ENCODE measurements around the gene TANC1. TPM values are rescaled to one million over a fixed set of nuclear protein-coding genes. Genes with fewer than 3 reads are reported as not detected.

TANC1 gene
- total RNA-seq, 1 experiment from 2014 or later, result 21.1 TPM

GRCh38 chr2:158955842-158956365, 12.5 kb upstream of the TANC1 start:
- ChIA-PET POLR2A (no interaction called here), CTCF (interaction anchor here (1.0 kb wide), 1 partner anchor 163 kb away, joined by 3 read pairs; no protein-coding TSS in a partner anchor)
- no peaks in the 10 kb centered on the region for H3K9me3 ChIP-seq
- H3K36me3 Mint-ChIP-seq (ENCODE audit: insufficient read depth, unreplicated experiment), result peaks cover 4% of the 10 kb centered on the region
- no TSS peak for BruUV-seq (replicated peaks)
- H3K36me3 ChIP-seq (ENCODE audit: control insufficient read depth, insufficient read depth, low read length), result no peaks in the 10 kb centered on the region
- TF ChIP-seq CTCF (IDR thresholded peaks at IDR 0.05; ENCODE audit: insufficient read depth in 1 of 2, low read depth in 1 of 2, low read length in 1 of 2, severe bottlenecking in 1 of 2, unreplicated experiment in 1 of 2), result no peak
- H3K27me3 ChIP-seq (replicated peaks; ENCODE audit: control insufficient read depth, insufficient read depth, low read length), result no peaks in the 10 kb centered on the region
- H3K4me1 ChIP-seq, result peaks cover 14% of the 10 kb centered on the region
- H3K27ac Mint-ChIP-seq (ENCODE audit: unreplicated experiment), result no peak overlapping the region
- H3K4me1 Mint-ChIP-seq (ENCODE audit: low read depth, unreplicated experiment), result peaks cover 15% of the 10 kb centered on the region
- intact Hi-C loops (cut with micrococcal nuclease; ENCODE audit: unreplicated experiment), result no loop called here
- H3K4me3 Mint-ChIP-seq (ENCODE audit: unreplicated experiment), result no peak overlapping the region
- H3K9me3 Mint-ChIP-seq (ENCODE audit: unreplicated experiment), result no peaks in the 10 kb centered on the region
- no peaks in the 10 kb centered on the region for H3K27me3 Mint-ChIP-seq (ENCODE audit: insufficient read depth, unreplicated experiment)
- no peak for DNase-seq
- H3K4me3 ChIP-seq (ENCODE audit: low read depth, low read length), result no peak overlapping the region

- intact Hi-C loops (cut with micrococcal nuclease; ENCODE audit: unreplicated experiment), result no loop called here
- Histone ChIP-seq H3K9me3 (no peaks in the 10 kb centered on the region), H3K36me3 (ENCODE audit: control insufficient read depth, insufficient read depth, low read length) (no peaks in the 10 kb centered on the region), H3K4me3 (ENCODE audit: low read depth, low read length) (no peak overlapping the region), H3K4me1 (peaks cover 11% of the 10 kb centered on the region), H3K27me3 (replicated peaks; ENCODE audit: control insufficient read depth, insufficient read depth, low read length) (no peaks in the 10 kb centered on the region)
- Mint-ChIP-seq H3K27me3 (ENCODE audit: insufficient read depth, unreplicated experiment) (no peaks in the 10 kb centered on the region), H3K4me1 (ENCODE audit: low read depth, unreplicated experiment) (peaks cover 13% of the 10 kb centered on the region), H3K36me3 (ENCODE audit: insufficient read depth, unreplicated experiment) (peaks cover 4% of the 10 kb centered on the region), H3K27ac (ENCODE audit: unreplicated experiment) (no peak overlapping the region), H3K4me3 (ENCODE audit: unreplicated experiment) (no peak overlapping the region), H3K9me3 (ENCODE audit: unreplicated experiment) (no peaks in the 10 kb centered on the region)
- DNase-seq, result no peak
- ChIA-PET POLR2A (no interaction called here), CTCF (no interaction called here)
- TF ChIP-seq CTCF (IDR thresholded peaks at IDR 0.05; ENCODE audit: insufficient read depth in 1 of 2, low read depth in 1 of 2, low read length in 1 of 2, severe bottlenecking in 1 of 2, unreplicated experiment in 1 of 2), result no peak
- BruUV-seq (replicated peaks), result no TSS peak
Observed at GRCh38 chr2:158958365-158958764, 10.1 kb upstream of the TANC1 start.

- DNase-seq, result no peak
- Histone ChIP-seq H3K36me3 (ENCODE audit: control insufficient read depth, insufficient read depth, low read length) (no peaks in the 10 kb centered on the region), H3K4me1 (no peaks in the 10 kb centered on the region), H3K9me3 (no peaks in the 10 kb centered on the region), H3K27me3 (replicated peaks; ENCODE audit: control insufficient read depth, insufficient read depth, low read length) (no peaks in the 10 kb centered on the region), H3K4me3 (ENCODE audit: low read depth, low read length) (no peak overlapping the region)
- H3K36me3 Mint-ChIP-seq (ENCODE audit: insufficient read depth, unreplicated experiment), result no peaks in the 10 kb centered on the region
- H3K27me3 Mint-ChIP-seq (ENCODE audit: insufficient read depth, unreplicated experiment), result no peaks in the 10 kb centered on the region
- POLR2A ChIA-PET, result no interaction called here
- CTCF ChIA-PET, result no interaction called here
- no peaks in the 10 kb centered on the region for H3K4me1 Mint-ChIP-seq (ENCODE audit: low read depth, unreplicated experiment)
- no TSS peak for BruUV-seq (replicated peaks)
- H3K9me3 Mint-ChIP-seq (ENCODE audit: unreplicated experiment), result no peaks in the 10 kb centered on the region
- H3K27ac Mint-ChIP-seq (ENCODE audit: unreplicated experiment), result no peak overlapping the region
- TF ChIP-seq CTCF (IDR thresholded peaks at IDR 0.05; ENCODE audit: insufficient read depth in 1 of 2, low read depth in 1 of 2, low read length in 1 of 2, severe bottlenecking in 1 of 2, unreplicated experiment in 1 of 2), result no peak
- intact Hi-C loops (cut with micrococcal nuclease; ENCODE audit: unreplicated experiment), result no loop called here
- no peak overlapping the region for H3K4me3 Mint-ChIP-seq (ENCODE audit: unreplicated experiment)
Observed at GRCh38 chr2:158960193-158960592, 8.2 kb upstream of the TANC1 start.

Measured in Caco-2 (cell line).